ENCODE results near the gene TOMM6. TPM values are rescaled to one million over a fixed set of nuclear protein-coding genes. Genes with fewer than 3 reads are reported as not detected.
"Not testable (repeated sequence)": the region's sequence is repeated elsewhere in the genome, so short reads cannot be mapped to it uniquely, and the experiment has no call there.

The TOMM6 gene
- total RNA-seq, 4 donors from 2014 or later, result 116 to 182 (median 150) TPM

GRCh38 chr6:41811095-41811494, 23.6 kb downstream of the TOMM6 start:
- DNase-seq, result no peak
- intact Hi-C loops (cut with DNase I), result no loop called here
- no peak for TF ChIP-seq CTCF (IDR thresholded peaks at IDR 0.05)
- no peak for TF ChIP-seq POLR2A (IDR thresholded peaks at IDR 0.05)
- Histone ChIP-seq H3K9me3 (no peaks in the 10 kb centered on the region), H3K27me3 (no peaks in the 10 kb centered on the region), H3K27ac (no peak overlapping the region), H3K4me1 (no peaks in the 10 kb centered on the region), H3K36me3 (peaks cover 4 to 6% (median 5%) of the 10 kb centered on the region in 3 donors), H3K4me3 (no peak overlapping the region)
- WGBS, 2 donors, result 89 to 91% methylated on average over 3 of the region's 3 CpGs

GRCh38 chr6:41811946-41812345, 24.5 kb downstream of the TOMM6 start:
- H3K4me1 ChIP-seq; H3K27me3 ChIP-seq; H3K4me3 ChIP-seq; H3K36me3 ChIP-seq; intact Hi-C loops (cut with DNase I); DNase-seq; H3K9me3 ChIP-seq; H3K27ac ChIP-seq: not testable (repeated sequence)
- 92 to 94% methylated on average over 12 to 13 of the region's 13 CpGs for WGBS, 2 donors

- H3K9me3 ChIP-seq, result no peaks in the 10 kb centered on the region
- H3K4me3 ChIP-seq, result no peak overlapping the region
- intact Hi-C loops (cut with DNase I), result no loop called here
- no peak overlapping the region for H3K27ac ChIP-seq
- no peaks in the 10 kb centered on the region for H3K4me1 ChIP-seq
- DNase-seq, result no peak
- 65 to 71% methylated on average over 2 of the region's 2 CpGs for WGBS, 2 donors
- H3K27me3 ChIP-seq, result no peaks in the 10 kb centered on the region
- H3K36me3 ChIP-seq, result no peaks in the 10 kb centered on the region
- TF ChIP-seq POLR2A (IDR thresholded peaks at IDR 0.05) (no peak), CTCF (IDR thresholded peaks at IDR 0.05) (no peak)
Measured at GRCh38 chr6:41813469-41813868, 26.0 kb downstream of the TOMM6 start.

DNA sequence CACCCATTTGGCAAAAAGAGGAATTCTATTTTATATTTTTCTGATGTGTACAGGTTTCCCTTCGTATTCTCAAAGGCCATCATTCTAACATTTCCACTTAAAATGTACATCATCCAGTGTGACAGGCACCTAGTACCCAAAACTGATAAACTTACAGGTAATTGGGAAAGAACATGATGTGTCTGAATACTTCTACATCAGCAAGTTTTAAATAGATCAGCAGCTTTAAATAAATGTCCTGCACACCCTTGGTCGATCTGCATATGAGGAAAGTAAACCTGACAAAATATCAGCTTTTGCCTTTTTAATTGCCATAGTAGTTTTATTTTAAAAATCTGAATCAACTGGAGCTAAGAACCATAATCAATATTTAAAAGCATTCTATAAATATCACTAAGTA, 26.5 kb downstream of the TOMM6 start:
- no peaks in the 10 kb centered on the region for H3K36me3 ChIP-seq
- no peaks in the 10 kb centered on the region for H3K9me3 ChIP-seq
- no peak for DNase-seq
- H3K27me3 ChIP-seq, result no peaks in the 10 kb centered on the region
- TF ChIP-seq CTCF (IDR thresholded peaks at IDR 0.05) (no peak), POLR2A (IDR thresholded peaks at IDR 0.05) (no peak)
- no peak overlapping the region for H3K4me3 ChIP-seq
- H3K27ac ChIP-seq, result no peak overlapping the region
- H3K4me1 ChIP-seq, result no peaks in the 10 kb centered on the region
- 76 to 86% methylated on average over 2 of the region's 2 CpGs for WGBS, 2 donors
- intact Hi-C loops (cut with DNase I), result no loop called here

DNA sequence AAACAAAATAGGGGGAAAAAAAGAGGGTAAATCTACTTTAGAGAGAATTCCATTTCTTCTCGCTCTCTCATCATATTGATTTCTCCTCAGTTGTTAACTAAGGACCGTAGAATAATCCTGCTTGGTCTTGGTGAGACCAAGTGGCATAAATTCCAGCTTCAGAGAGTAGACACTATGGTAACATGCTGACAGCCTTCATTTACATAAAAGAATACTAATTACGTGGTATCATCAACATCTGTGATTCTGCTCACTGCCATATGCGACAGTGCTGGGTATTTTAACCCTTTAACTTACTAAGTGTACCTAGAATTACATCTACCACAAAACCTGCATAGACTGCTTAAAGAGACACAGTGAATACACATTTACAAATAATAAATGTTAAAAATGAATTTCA, 27.1 kb downstream of the TOMM6 start:
- Histone ChIP-seq H3K9me3 (no peaks in the 10 kb centered on the region), H3K27ac (no peak overlapping the region), H3K36me3 (no peaks in the 10 kb centered on the region), H3K4me1 (no peaks in the 10 kb centered on the region), H3K27me3 (no peaks in the 10 kb centered on the region), H3K4me3 (no peak overlapping the region)
- 66 to 78% methylated on average over 4 of the region's 4 CpGs for WGBS, 2 donors
- intact Hi-C loops (cut with DNase I), result no loop called here
- DNase-seq, result no peak
- TF ChIP-seq POLR2A (IDR thresholded peaks at IDR 0.05), result no peak
- TF ChIP-seq CTCF (IDR thresholded peaks at IDR 0.05), result no peak

DNA sequence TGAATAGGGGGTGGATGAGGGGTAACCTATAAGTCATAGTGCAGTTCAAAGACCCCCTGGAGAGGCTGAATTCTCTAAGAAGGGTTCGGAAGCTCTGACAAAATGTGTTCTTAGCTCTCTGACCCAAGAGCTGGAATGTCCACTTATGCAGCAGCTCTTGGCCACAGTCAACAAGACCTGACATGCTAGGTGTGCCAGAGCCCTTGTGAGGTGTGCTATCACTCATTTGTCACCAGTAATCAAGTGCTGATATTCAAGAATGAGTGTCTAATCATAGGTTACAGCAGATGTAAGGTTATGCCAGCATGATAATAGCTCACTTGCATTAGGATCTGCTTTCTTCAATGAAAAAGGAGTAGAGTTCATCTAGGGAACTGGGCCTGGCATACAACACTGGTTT, 28.1 kb downstream of the TOMM6 start:
- Histone ChIP-seq H3K4me1 (no peaks in the 10 kb centered on the region), H3K9me3 (no peaks in the 10 kb centered on the region), H3K36me3 (no peaks in the 10 kb centered on the region), H3K4me3 (no peak overlapping the region), H3K27ac (no peak overlapping the region), H3K27me3 (no peaks in the 10 kb centered on the region)
- TF ChIP-seq CTCF (IDR thresholded peaks at IDR 0.05), result no peak
- TF ChIP-seq POLR2A (IDR thresholded peaks at IDR 0.05), result no peak
- 80 to 89% methylated on average over 1 of the region's 1 CpG for WGBS, 2 donors
- no peak for DNase-seq
- intact Hi-C loops (cut with DNase I), result no loop called here

Measured in esophagus squamous epithelium (tissue), 5 donors.